DOHH2 (cell line): ENCODE results near the gene MYO10.
A peak's percentile ranks its signal among the peaks of the same experiment; 100 is the strongest.

Source experiments
- H3F3A ChIP-seq: fragments of 200-600 bp; sonication (generic), shearing (Covaris generic); 2 replicates; pipeline ENCODE4 v1.6.0; 2016; ENCODE audit warnings: antibody characterized with exemption, mild to moderate bottlenecking; ENCODE audit not compliant: control insufficient read depth, insufficient read depth
- H3K27ac ChIP-seq: fragments of 200-600 bp; sonication (generic); 2 replicates; pipeline ENCODE4 v1.5.1; 2014; ENCODE audit warnings: low read depth, mild to moderate bottlenecking, low read length, moderate library complexity
- H3K27me3 ChIP-seq: fragments of 200-600 bp; sonication (generic); 2 replicates; pipeline ENCODE4 v1.6.1; 2014; ENCODE audit warnings: mild to moderate bottlenecking, low read length, mixed read lengths; ENCODE audit not compliant: control insufficient read depth
- H3K36me3 ChIP-seq: fragments of 200-600 bp; sonication (generic); 2 replicates; pipeline ENCODE4 v1.6.1; 2014; ENCODE audit warnings: mild to moderate bottlenecking, low read length, moderate library complexity, mixed read lengths; ENCODE audit not compliant: control insufficient read depth
- H3K4me1 ChIP-seq: fragments of 200-600 bp; sonication (generic); 2 replicates; pipeline ENCODE4 v1.6.1; 2014; ENCODE audit warnings: mild to moderate bottlenecking, low read length, mixed read lengths; ENCODE audit not compliant: control insufficient read depth
- H3K4me2 ChIP-seq: fragments of 200-600 bp; sonication (generic); 2 replicates; pipeline ENCODE4 v1.6.0; 2014; ENCODE audit warnings: mild to moderate bottlenecking, low read length, moderate library complexity
- H3K4me3 ChIP-seq: fragments of 200-600 bp; sonication (generic); 2 replicates; pipeline ENCODE4 v1.5.1; 2014; ENCODE audit warnings: mild to moderate bottlenecking, low read length, mixed read lengths
- H3K79me2 ChIP-seq: fragments of 200-600 bp; sonication (generic); 2 replicates; pipeline ENCODE4 v1.6.1; 2014; ENCODE audit warnings: mild to moderate bottlenecking, low read length, mixed read lengths; ENCODE audit not compliant: control insufficient read depth
- H3K9me2 ChIP-seq: fragments of 200-600 bp; sonication (generic); replicated peaks from 2 replicates; pipeline ENCODE4 v1.6.1; 2014; ENCODE audit warnings: mild to moderate bottlenecking, low read length, mixed read lengths; ENCODE audit not compliant: control insufficient read depth
- H3K9me3 ChIP-seq: fragments of 200-600 bp; sonication (generic); 2 replicates; pipeline ENCODE4 v1.6.1; 2014; ENCODE audit warnings: antibody characterized with exemption, low read length, mixed read lengths; ENCODE audit not compliant: control insufficient read depth, insufficient read depth
- H4K20me1 ChIP-seq: fragments of 200-600 bp; sonication (generic); 2 replicates; pipeline ENCODE4 v1.6.0; 2014; ENCODE audit warnings: low read depth, mild to moderate bottlenecking, antibody characterized with exemption, low read length, moderate library complexity; ENCODE audit not compliant: control insufficient read depth, insufficient read depth
- EZH2phosphoT487 ChIP-seq: fragments of 200-600 bp; sonication (generic); IDR thresholded peaks from 2 replicates; pipeline ENCODE4 v1.6.1; 2017; ENCODE audit warnings: borderline replicate concordance, mild to moderate bottlenecking, antibody characterized with exemption, low read length, moderate library complexity, mixed read lengths
- TF ChIP-seq, protein P1 (sequence below): fragments of 200-600 bp; sonication (generic); IDR thresholded peaks from one replicate; pipeline ENCODE4 v1.5.1; 2014; ENCODE audit warnings: antibody characterized with exemption, mild to moderate bottlenecking, low read depth, low read length; ENCODE audit not compliant: poor library complexity, severe bottlenecking

The MYO10 gene

DNA sequence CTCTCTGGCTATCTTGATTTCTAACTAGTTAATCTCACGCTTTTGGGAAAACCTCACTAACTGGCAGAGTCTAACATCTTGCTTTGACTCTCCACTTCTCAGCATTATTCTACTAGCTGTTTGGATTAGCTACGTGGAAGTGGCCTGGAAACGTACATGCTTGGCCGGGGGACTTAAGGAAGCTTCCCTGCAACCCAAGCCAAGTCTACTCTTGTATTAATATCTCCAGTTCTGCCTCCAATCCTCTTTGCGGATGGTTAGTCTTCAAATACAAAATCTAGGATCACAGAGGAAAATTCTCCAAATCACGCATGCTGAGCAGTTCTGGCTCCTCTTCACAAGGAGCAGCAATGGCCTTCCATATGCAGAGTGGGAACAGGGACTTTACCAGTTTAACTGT is 267.5 kb downstream of the MYO10 start:
- TF ChIP-seq, protein P1, sequence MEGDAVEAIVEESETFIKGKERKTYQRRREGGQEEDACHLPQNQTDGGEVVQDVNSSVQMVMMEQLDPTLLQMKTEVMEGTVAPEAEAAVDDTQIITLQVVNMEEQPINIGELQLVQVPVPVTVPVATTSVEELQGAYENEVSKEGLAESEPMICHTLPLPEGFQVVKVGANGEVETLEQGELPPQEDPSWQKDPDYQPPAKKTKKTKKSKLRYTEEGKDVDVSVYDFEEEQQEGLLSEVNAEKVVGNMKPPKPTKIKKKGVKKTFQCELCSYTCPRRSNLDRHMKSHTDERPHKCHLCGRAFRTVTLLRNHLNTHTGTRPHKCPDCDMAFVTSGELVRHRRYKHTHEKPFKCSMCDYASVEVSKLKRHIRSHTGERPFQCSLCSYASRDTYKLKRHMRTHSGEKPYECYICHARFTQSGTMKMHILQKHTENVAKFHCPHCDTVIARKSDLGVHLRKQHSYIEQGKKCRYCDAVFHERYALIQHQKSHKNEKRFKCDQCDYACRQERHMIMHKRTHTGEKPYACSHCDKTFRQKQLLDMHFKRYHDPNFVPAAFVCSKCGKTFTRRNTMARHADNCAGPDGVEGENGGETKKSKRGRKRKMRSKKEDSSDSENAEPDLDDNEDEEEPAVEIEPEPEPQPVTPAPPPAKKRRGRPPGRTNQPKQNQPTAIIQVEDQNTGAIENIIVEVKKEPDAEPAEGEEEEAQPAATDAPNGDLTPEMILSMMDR: no peak
- no peak for TF ChIP-seq EZH2phosphoT487
- Histone ChIP-seq H3K4me2 (no peak overlapping the region), H3F3A (no peaks in the 10 kb centered on the region), H3K79me2 (no peaks in the 10 kb centered on the region), H3K4me1 (no peaks in the 10 kb centered on the region), H3K36me3 (no peaks in the 10 kb centered on the region), H4K20me1 (no peaks in the 10 kb centered on the region), H3K27me3 (no peaks in the 10 kb centered on the region), H3K9me2 (no peaks in the 10 kb centered on the region), H3K27ac (no peak overlapping the region), H3K4me3 (no peak overlapping the region), H3K9me3 (no peaks in the 10 kb centered on the region)

DNA sequence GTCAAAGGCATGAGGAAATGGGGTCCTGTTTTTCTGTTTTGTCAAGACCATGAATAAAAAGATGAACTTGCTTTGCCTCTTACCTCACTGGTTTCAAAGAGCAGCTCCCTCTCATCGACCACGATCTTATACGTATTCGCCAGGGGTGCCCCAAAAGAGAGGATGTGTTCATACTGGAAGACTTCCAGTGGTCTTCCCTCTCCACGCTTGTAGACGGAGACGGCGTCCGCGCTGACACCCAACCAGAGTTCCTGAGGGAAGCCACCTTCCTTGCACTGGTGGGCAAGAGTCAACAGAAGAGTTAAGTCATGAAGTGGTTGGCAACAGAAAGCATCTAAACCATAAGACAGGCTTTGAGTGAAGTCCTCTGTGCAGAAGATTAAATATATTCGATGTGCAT is 267.9 kb downstream of the MYO10 start:
- no peaks in the 10 kb centered on the region for H3K79me2 ChIP-seq
- H4K20me1 ChIP-seq: no peaks in the 10 kb centered on the region
- H3K4me2 ChIP-seq: no peak overlapping the region
- TF ChIP-seq EZH2phosphoT487: no peak
- TF ChIP-seq, protein P1: no peak
- no peaks in the 10 kb centered on the region for H3K27me3 ChIP-seq
- no peak overlapping the region for H3K4me3 ChIP-seq
- no peaks in the 10 kb centered on the region for H3F3A ChIP-seq
- no peaks in the 10 kb centered on the region for H3K4me1 ChIP-seq
- no peaks in the 10 kb centered on the region for H3K9me2 ChIP-seq
- H3K27ac ChIP-seq: no peak overlapping the region
- no peaks in the 10 kb centered on the region for H3K36me3 ChIP-seq
- no peaks in the 10 kb centered on the region for H3K9me3 ChIP-seq

DNA sequence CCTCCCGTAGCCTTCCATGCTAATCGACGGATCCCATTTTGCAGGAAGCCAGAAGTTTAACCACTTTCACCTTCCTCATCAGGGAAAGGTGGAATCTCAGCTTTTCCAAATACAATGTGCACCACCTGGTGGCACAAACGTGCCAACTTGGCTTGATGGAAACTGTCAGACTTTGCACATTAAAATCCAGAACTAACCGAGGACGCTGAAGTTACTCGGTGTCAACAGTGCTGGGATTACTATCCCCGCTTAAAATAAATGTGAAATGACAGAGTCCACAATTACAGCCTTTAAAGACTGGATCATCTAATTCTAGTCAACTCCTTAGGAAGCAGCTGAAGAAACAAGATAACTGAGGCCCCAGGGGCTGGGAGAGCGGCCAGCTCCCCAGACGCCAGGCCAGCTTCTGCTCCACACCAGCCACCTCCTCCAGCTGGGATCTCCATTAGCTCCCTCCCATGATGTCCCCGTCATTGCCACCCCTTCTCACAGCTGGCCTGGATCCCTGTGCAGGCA is 269.1 kb downstream of the MYO10 start:
- TF ChIP-seq, protein P1: peak; percentile 34
- TF ChIP-seq EZH2phosphoT487: no peak
- Histone ChIP-seq H3K4me3 (no peak overlapping the region), H3K79me2 (no peaks in the 10 kb centered on the region), H3K9me3 (no peaks in the 10 kb centered on the region), H3K36me3 (no peaks in the 10 kb centered on the region), H3K27me3 (no peaks in the 10 kb centered on the region), H4K20me1 (no peaks in the 10 kb centered on the region), H3K4me2 (no peak overlapping the region), H3F3A (no peaks in the 10 kb centered on the region), H3K27ac (no peak overlapping the region), H3K9me2 (no peaks in the 10 kb centered on the region), H3K4me1 (no peaks in the 10 kb centered on the region)
